Glutamatergic neuron (in vitro differentiated cells): ENCODE data around the gene DNAJC27. TPM values are rescaled to one million over a fixed set of nuclear protein-coding genes. Genes with fewer than 3 reads are reported as not detected.

Source experiments
- DNase-seq: peaks from one replicate; pipeline ENCODE4 v3.0.0; 2022
- H3K27ac Mint-ChIP-seq: one replicate; pipeline ENCODE4 v1.8.0; 2020; ENCODE audit warnings: mild to moderate bottlenecking, mixed read lengths, inconsistent platforms; ENCODE audit not compliant: unreplicated experiment
- H3K27me3 Mint-ChIP-seq: one replicate; pipeline ENCODE4 v1.8.0; 2020; ENCODE audit warnings: mild to moderate bottlenecking, moderate library complexity, mixed read lengths, inconsistent platforms; ENCODE audit not compliant: unreplicated experiment
- H3K36me3 Mint-ChIP-seq: one replicate; pipeline ENCODE4 v1.8.0; 2020; ENCODE audit warnings: mild to moderate bottlenecking, mixed read lengths, inconsistent platforms; ENCODE audit not compliant: unreplicated experiment
- H3K4me1 Mint-ChIP-seq: one replicate; pipeline ENCODE4 v1.8.0; 2020; ENCODE audit warnings: mild to moderate bottlenecking, low read depth, mixed read lengths, inconsistent platforms; ENCODE audit not compliant: unreplicated experiment
- H3K4me3 Mint-ChIP-seq: one replicate; pipeline ENCODE4 v1.8.0; 2020; ENCODE audit warnings: mild to moderate bottlenecking, mixed read lengths, inconsistent platforms; ENCODE audit not compliant: unreplicated experiment
- H3K9me3 Mint-ChIP-seq: one replicate; pipeline ENCODE4 v1.8.0; 2020; ENCODE audit warnings: mild to moderate bottlenecking, moderate library complexity, mixed read lengths, inconsistent platforms; ENCODE audit not compliant: unreplicated experiment
- total RNA-seq: library from RNA; stranded (reverse); fragmentation: NEBNext Ultra II Directional; extraction: Animal tissue kit (Norgen Biotek cat#: 25700); gene quantifications from one replicate; pipeline ENCODE4 v1.2.1, GENCODE V29; 2021; ENCODE audit not compliant: unreplicated experiment
- TF ChIP-seq, protein P1 (sequence below): fragments of 200-600 bp; sonication (generic); IDR thresholded peaks from one replicate; pipeline ENCODE4 v1.5.0; 2021; ENCODE audit not compliant: partially characterized antibody, unreplicated experiment

DNAJC27 gene
- total RNA-seq, 1 donor from 2014 or later, result 17.9 TPM

- Mint-ChIP-seq H3K4me1 (peaks cover 23% of the 10 kb centered on the region), H3K27me3 (peaks cover 12% of the 10 kb centered on the region), H3K4me3 (peak within 1 kb of the TSS; percentile 88), H3K9me3 (peaks cover 8% of the 10 kb centered on the region), H3K27ac (peak within 1 kb of the TSS; percentile 62), H3K36me3 (no peaks in the 10 kb centered on the region)
- TF ChIP-seq, protein P1, sequence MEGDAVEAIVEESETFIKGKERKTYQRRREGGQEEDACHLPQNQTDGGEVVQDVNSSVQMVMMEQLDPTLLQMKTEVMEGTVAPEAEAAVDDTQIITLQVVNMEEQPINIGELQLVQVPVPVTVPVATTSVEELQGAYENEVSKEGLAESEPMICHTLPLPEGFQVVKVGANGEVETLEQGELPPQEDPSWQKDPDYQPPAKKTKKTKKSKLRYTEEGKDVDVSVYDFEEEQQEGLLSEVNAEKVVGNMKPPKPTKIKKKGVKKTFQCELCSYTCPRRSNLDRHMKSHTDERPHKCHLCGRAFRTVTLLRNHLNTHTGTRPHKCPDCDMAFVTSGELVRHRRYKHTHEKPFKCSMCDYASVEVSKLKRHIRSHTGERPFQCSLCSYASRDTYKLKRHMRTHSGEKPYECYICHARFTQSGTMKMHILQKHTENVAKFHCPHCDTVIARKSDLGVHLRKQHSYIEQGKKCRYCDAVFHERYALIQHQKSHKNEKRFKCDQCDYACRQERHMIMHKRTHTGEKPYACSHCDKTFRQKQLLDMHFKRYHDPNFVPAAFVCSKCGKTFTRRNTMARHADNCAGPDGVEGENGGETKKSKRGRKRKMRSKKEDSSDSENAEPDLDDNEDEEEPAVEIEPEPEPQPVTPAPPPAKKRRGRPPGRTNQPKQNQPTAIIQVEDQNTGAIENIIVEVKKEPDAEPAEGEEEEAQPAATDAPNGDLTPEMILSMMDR, result no peak
- DNase-seq, result peak; percentile 62
Measured at GRCh38 chr2:24920098-24920808, 51.5 kb downstream of the DNAJC27 start, which contains the start of gene ADCY3. Gene ADCY3 (minus strand): TSS chr2:24920237. CDS start chr2:24918987, 1,250 bp downstream.

- Mint-ChIP-seq H3K27me3 (peaks cover 12% of the 10 kb centered on the region), H3K4me3 (peak overlapping the region; percentile 88), H3K27ac (peak overlapping the region; percentile 62), H3K36me3 (no peaks in the 10 kb centered on the region), H3K4me1 (peaks cover 25% of the 10 kb centered on the region), H3K9me3 (peaks cover 8% of the 10 kb centered on the region)
- TF ChIP-seq, protein P1, result no peak
- DNase-seq, result peak; percentile 68
Measured at GRCh38 chr2:24919506-24920097, 52.2 kb downstream of the DNAJC27 start.

DNA sequence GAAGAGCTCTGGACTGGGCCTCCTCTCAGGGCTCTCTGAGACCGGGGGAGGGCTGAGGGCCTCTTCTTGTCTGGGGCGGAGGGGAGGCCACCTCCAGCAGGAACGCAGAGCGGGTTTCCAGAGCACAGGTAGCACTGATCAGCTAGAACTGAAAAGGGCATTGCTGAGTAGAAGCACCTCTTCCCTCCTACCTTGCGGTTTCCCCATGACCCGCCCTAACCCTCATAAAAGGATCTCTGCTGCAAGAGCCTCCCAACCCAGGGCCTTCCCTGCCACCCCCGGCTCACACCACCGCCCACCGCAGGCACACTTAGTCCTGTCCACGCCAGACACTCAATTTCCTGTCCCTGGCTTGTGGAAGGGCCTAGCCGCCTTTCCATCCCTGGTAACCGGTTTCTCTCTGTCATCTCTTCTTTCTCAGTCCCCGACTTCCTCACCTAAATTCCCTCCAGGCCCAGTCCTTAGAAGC, 52.7 kb downstream of the DNAJC27 start:
- Mint-ChIP-seq H3K27me3 (peaks cover 14% of the 10 kb centered on the region), H3K4me3 (peak overlapping the region; percentile 88), H3K4me1 (peaks cover 24% of the 10 kb centered on the region), H3K36me3 (no peaks in the 10 kb centered on the region), H3K9me3 (peaks cover 8% of the 10 kb centered on the region), H3K27ac (peak overlapping the region; percentile 62)
- no peak for DNase-seq
- TF ChIP-seq, protein P1, result no peak

DNA sequence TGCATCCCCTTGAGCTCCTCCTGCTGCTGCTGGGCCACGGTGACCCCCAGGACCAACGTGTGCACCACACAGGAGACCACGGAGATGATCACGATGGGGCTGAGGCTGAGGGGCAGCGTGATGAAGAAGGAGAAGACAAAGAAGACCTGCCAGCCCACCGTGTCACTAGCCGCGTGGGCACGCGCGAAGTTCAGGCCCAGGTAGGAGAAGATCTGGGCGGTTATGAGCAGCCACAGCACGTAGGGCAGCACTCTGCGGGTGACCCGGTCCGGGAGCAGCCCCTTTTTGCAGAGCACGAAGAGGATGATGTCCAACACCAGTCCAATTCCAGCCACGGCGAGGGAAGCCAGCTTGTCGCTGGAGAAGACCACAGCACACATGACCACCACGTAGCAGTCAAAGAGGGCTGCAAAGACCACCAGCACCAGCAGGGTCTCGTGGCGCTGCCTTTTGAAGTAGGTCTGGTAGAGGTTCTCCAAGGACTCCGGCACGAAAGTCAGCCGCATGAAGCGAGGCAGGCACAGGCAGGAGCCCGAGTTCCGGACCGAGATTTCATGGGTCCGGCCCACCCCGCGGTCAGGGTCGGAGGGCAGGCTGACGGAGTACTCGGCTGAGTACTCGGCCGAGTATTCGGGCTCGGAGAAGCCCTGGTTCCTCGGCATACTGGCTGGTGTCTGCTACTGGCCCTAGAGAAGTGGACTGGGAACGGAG, 53.3 kb downstream of the DNAJC27 start:
- Mint-ChIP-seq H3K4me3 (peak overlapping the region; percentile 88), H3K9me3 (peaks cover 8% of the 10 kb centered on the region), H3K4me1 (peaks cover 18% of the 10 kb centered on the region), H3K27ac (no peak overlapping the region), H3K27me3 (peaks cover 10% of the 10 kb centered on the region), H3K36me3 (no peaks in the 10 kb centered on the region)
- TF ChIP-seq, protein P1, result no peak
- DNase-seq, result no peak
